Neural cell (in vitro differentiated cells): Measurements from ENCODE around the gene ZIK1. TPM values are rescaled to one million over a fixed set of nuclear protein-coding genes. Genes with fewer than 3 reads are reported as not detected.
A peak's percentile ranks its signal among the peaks of the same experiment; 100 is the strongest.

ENCODE experiments used
- H2AFZ ChIP-seq: fragments of 200-600, 300-800 bp; sonication (generic), shearing (Covaris generic); 2 replicates; pipeline ENCODE4 v1.6.0; 2014; ENCODE audit warnings: low read depth, mild to moderate bottlenecking, antibody characterized with exemption, low read length, moderate library complexity
- H3F3A ChIP-seq: fragments of 200-600 bp; shearing (Covaris generic); 2 replicates; pipeline ENCODE4 v1.6.1; 2016; ENCODE audit warnings: mild to moderate bottlenecking, moderate library complexity, mixed read lengths, antibody characterized with exemption, low read length; ENCODE audit not compliant: insufficient read depth, poor library complexity, severe bottlenecking
- H3K27ac ChIP-seq: fragments of 200-600, 300-800 bp; sonication (generic), shearing (Covaris generic); 2 replicates; pipeline ENCODE4 v1.5.1; 2014; ENCODE audit warnings: mild to moderate bottlenecking, low read length, moderate library complexity
- H3K27me3 ChIP-seq: fragments of 300-800, 200-600 bp; sonication (generic), shearing (Covaris generic); 2 replicates; pipeline ENCODE4 v1.6.0; 2014; ENCODE audit warnings: mild to moderate bottlenecking, low read depth, low read length, moderate library complexity; ENCODE audit not compliant: insufficient read depth
- H3K36me3 ChIP-seq: fragments of 300-800, 200-600 bp; sonication (generic), shearing (Covaris generic); 2 replicates; pipeline ENCODE4 v1.5.1; 2014; ENCODE audit warnings: mild to moderate bottlenecking, antibody characterized with exemption, low read length, moderate library complexity; ENCODE audit not compliant: insufficient read depth
- H3K4me2 ChIP-seq: fragments of 300-800, 200-600 bp; sonication (generic), shearing (Covaris generic); 2 replicates; pipeline ENCODE4 v1.6.0; 2014; ENCODE audit warnings: mild to moderate bottlenecking, low read length
- H3K4me3 ChIP-seq: fragments of 300-800, 200-600 bp; sonication (generic), shearing (Covaris generic); 2 replicates; pipeline ENCODE4 v1.5.1; 2014; ENCODE audit warnings: mild to moderate bottlenecking, low read length, moderate library complexity
- H3K79me2 ChIP-seq: fragments of 200-600 bp; shearing (Covaris generic); replicated peaks from 2 replicates; pipeline ENCODE4 v1.6.0; 2014; ENCODE audit warnings: mild to moderate bottlenecking, low read length, moderate library complexity; ENCODE audit not compliant: insufficient read depth
- H3K9ac ChIP-seq: fragments of 300-800, 200-600 bp; sonication (generic), shearing (Covaris generic); 2 replicates; pipeline ENCODE4 v1.6.1; 2016; ENCODE audit warnings: mild to moderate bottlenecking, low read length, mixed read lengths
- H3K9me2 ChIP-seq: fragments of 200-600 bp; shearing (Covaris generic); 2 replicates; pipeline ENCODE4 v1.6.1; 2016; ENCODE audit warnings: mild to moderate bottlenecking, low read length, mixed read lengths; ENCODE audit not compliant: insufficient read depth
- H3K9me3 ChIP-seq: fragments of 200-600, 300-800 bp; sonication (generic), shearing (Covaris generic); 2 replicates; pipeline ENCODE4 v1.6.1; 2016; ENCODE audit warnings: mild to moderate bottlenecking, mixed run types, low read length, moderate library complexity, mixed read lengths
- H4K20me1 ChIP-seq: fragments of 200-600 bp; shearing (Covaris generic); 2 replicates; pipeline ENCODE4 v1.6.1; 2016; ENCODE audit warnings: mild to moderate bottlenecking, mixed run types; ENCODE audit not compliant: insufficient read depth
- EP300 ChIP-seq: fragments of 450-650 bp; conservative IDR thresholded peaks from 2 replicates; pipeline ENCODE4 v1.6.1; 2014; ENCODE audit warnings: antibody characterized with exemption, mild to moderate bottlenecking, moderate library complexity; ENCODE audit not compliant: poor library complexity, severe bottlenecking
- EZH2 ChIP-seq: fragments of 200-600, 300-800 bp; shearing (Covaris generic), sonication (generic); IDR thresholded peaks from 2 replicates; pipeline ENCODE4 v1.6.1; 2014; ENCODE audit warnings: antibody characterized with exemption, low read length, borderline replicate concordance, mild to moderate bottlenecking; ENCODE audit not compliant: insufficient read depth, poor library complexity, severe bottlenecking
- MXI1 ChIP-seq: fragments of 450-650 bp; conservative IDR thresholded peaks from 2 replicates; pipeline ENCODE4 v1.6.1; 2014; ENCODE audit warnings: antibody characterized with exemption, mild to moderate bottlenecking; ENCODE audit not compliant: poor library complexity, severe bottlenecking
- POLR2AphosphoS5 ChIP-seq: IDR thresholded peaks from 2 replicates; pipeline ENCODE4 v1.6.1; 2012
- RAD21 ChIP-seq: fragments of 450-650 bp; conservative IDR thresholded peaks from 2 replicates; pipeline ENCODE4 v1.6.1; 2014; ENCODE audit warnings: antibody characterized with exemption, mild to moderate bottlenecking, moderate library complexity
- SMC3 ChIP-seq: fragments of 450-650 bp; conservative IDR thresholded peaks from 2 replicates; pipeline ENCODE4 v1.6.1; 2014; ENCODE audit warnings: antibody characterized with exemption, mild to moderate bottlenecking, moderate library complexity; ENCODE audit not compliant: poor library complexity
- TAF1 ChIP-seq: IDR thresholded peaks from 2 replicates; pipeline ENCODE4 v1.6.1; 2012; ENCODE audit warnings: low read depth
- polyA plus RNA-seq: library from polyadenylated mRNA; depleted of rRNA; stranded (reverse); fragments of >200 nt; gene quantifications from 2 replicates; pipeline ENCODE4 v1.2.3, GENCODE V29; 2014
- TF ChIP-seq, protein P1 (sequence below): IDR thresholded peaks from 2 replicates; pipeline ENCODE4 v1.6.1; 2012; ENCODE audit warnings: borderline replicate concordance
- TF ChIP-seq, protein P2 (sequence below): fragments of 450-650 bp; IDR thresholded peaks from 2 replicates; pipeline ENCODE4 v1.5.1; 2014; ENCODE audit warnings: antibody characterized with exemption, mild to moderate bottlenecking, moderate library complexity; ENCODE audit not compliant: poor library complexity, severe bottlenecking

ZIK1 gene
- polyA plus RNA-seq, 1 donor from 2014 or later = 25.2 TPM

- TF ChIP-seq, protein P1, sequence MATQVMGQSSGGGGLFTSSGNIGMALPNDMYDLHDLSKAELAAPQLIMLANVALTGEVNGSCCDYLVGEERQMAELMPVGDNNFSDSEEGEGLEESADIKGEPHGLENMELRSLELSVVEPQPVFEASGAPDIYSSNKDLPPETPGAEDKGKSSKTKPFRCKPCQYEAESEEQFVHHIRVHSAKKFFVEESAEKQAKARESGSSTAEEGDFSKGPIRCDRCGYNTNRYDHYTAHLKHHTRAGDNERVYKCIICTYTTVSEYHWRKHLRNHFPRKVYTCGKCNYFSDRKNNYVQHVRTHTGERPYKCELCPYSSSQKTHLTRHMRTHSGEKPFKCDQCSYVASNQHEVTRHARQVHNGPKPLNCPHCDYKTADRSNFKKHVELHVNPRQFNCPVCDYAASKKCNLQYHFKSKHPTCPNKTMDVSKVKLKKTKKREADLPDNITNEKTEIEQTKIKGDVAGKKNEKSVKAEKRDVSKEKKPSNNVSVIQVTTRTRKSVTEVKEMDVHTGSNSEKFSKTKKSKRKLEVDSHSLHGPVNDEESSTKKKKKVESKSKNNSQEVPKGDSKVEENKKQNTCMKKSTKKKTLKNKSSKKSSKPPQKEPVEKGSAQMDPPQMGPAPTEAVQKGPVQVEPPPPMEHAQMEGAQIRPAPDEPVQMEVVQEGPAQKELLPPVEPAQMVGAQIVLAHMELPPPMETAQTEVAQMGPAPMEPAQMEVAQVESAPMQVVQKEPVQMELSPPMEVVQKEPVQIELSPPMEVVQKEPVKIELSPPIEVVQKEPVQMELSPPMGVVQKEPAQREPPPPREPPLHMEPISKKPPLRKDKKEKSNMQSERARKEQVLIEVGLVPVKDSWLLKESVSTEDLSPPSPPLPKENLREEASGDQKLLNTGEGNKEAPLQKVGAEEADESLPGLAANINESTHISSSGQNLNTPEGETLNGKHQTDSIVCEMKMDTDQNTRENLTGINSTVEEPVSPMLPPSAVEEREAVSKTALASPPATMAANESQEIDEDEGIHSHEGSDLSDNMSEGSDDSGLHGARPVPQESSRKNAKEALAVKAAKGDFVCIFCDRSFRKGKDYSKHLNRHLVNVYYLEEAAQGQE = no peak
- no peak for TF ChIP-seq EZH2
- TF ChIP-seq, protein P2, sequence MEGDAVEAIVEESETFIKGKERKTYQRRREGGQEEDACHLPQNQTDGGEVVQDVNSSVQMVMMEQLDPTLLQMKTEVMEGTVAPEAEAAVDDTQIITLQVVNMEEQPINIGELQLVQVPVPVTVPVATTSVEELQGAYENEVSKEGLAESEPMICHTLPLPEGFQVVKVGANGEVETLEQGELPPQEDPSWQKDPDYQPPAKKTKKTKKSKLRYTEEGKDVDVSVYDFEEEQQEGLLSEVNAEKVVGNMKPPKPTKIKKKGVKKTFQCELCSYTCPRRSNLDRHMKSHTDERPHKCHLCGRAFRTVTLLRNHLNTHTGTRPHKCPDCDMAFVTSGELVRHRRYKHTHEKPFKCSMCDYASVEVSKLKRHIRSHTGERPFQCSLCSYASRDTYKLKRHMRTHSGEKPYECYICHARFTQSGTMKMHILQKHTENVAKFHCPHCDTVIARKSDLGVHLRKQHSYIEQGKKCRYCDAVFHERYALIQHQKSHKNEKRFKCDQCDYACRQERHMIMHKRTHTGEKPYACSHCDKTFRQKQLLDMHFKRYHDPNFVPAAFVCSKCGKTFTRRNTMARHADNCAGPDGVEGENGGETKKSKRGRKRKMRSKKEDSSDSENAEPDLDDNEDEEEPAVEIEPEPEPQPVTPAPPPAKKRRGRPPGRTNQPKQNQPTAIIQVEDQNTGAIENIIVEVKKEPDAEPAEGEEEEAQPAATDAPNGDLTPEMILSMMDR = no peak
- no peak for TF ChIP-seq EP300
- no peak for TF ChIP-seq POLR2AphosphoS5
- no peak for TF ChIP-seq MXI1
- TF ChIP-seq SMC3 = no peak
- TF ChIP-seq TAF1 = no peak
- TF ChIP-seq RAD21 = no peak
- peaks cover 6% of the 10 kb centered on the region for H3K9me3 ChIP-seq
- H3F3A ChIP-seq = no peaks in the 10 kb centered on the region
- H3K9ac ChIP-seq = peak overlapping the region; percentile 86
- peaks cover 42% of the 10 kb centered on the region for H3K79me2 ChIP-seq
- H3K9me2 ChIP-seq = no peaks in the 10 kb centered on the region
- H2AFZ ChIP-seq = peak overlapping the region; percentile 48
- H3K27me3 ChIP-seq = no peaks in the 10 kb centered on the region
- H4K20me1 ChIP-seq = no peaks in the 10 kb centered on the region
- peaks cover 32% of the 10 kb centered on the region for H3K36me3 ChIP-seq
- H3K27ac ChIP-seq = peak overlapping the region; percentile 78
- peak overlapping the region; percentile 95 for H3K4me3 ChIP-seq
- H3K4me2 ChIP-seq = peak overlapping the region; percentile 74
Measured at GRCh38 chr19:57633832-57634131, 49.8 kb downstream of the ZIK1 start.

- Histone ChIP-seq H3K36me3 (peaks cover 52% of the 10 kb centered on the region), H2AFZ (no peak overlapping the region), H3F3A (no peaks in the 10 kb centered on the region), H3K9me2 (no peaks in the 10 kb centered on the region), H3K27ac (no peak overlapping the region), H3K4me2 (no peak overlapping the region), H3K9me3 (peaks cover 5% of the 10 kb centered on the region), H3K4me3 (no peak overlapping the region), H3K27me3 (no peaks in the 10 kb centered on the region), H3K79me2 (peaks cover 42% of the 10 kb centered on the region), H3K9ac (no peak overlapping the region), H4K20me1 (no peaks in the 10 kb centered on the region)
- no peak for TF ChIP-seq SMC3
Measured at GRCh38 chr19:57637379-57637778, 53.4 kb downstream of the ZIK1 start.

DNA sequence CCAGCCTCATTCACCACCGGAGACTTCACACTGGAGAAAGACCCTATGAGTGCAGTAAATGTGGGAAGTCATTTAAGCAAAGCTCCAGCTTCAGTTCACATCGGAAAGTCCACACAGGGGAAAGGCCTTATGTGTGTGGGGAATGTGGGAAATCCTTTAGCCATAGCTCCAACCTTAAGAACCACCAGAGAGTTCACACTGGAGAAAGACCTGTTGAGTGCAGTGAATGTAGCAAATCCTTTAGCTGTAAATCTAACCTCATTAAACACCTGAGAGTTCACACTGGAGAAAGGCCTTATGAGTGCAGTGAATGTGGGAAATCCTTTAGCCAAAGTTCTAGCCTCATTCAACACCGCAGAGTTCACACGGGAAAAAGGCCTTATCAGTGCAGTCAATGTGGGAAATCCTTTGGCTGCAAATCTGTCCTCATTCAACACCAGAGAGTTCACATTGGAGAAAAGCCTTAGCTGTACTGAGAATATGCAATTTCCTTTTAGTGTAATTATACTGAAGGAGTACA lies 57.8 kb downstream of the ZIK1 start:
- Histone ChIP-seq H2AFZ (no peak overlapping the region), H3K79me2 (peaks cover 9% of the 10 kb centered on the region), H3K9me2 (no peaks in the 10 kb centered on the region), H3K9me3 (peaks cover 5% of the 10 kb centered on the region), H3K27me3 (no peaks in the 10 kb centered on the region), H3K4me2 (no peak overlapping the region), H3K27ac (no peak overlapping the region), H3K36me3 (peaks cover 48% of the 10 kb centered on the region), H3K9ac (no peak overlapping the region), H3F3A (no peaks in the 10 kb centered on the region), H3K4me3 (no peak overlapping the region), H4K20me1 (no peaks in the 10 kb centered on the region)
- TF ChIP-seq SMC3 (no peak), EZH2 (no peak)
- TF ChIP-seq, protein P1 = no peak
- TF ChIP-seq, protein P2 = no peak
